GM21390 (cell line): ENCODE results near the gene RBM15B.

Experiments
- ATAC-seq: cut with Tn5 transposase; IDR thresholded peaks from one replicate; pipeline ENCODE4 v1.9.1; 2021; ENCODE audit not compliant: unreplicated experiment

Gene RBM15B

DNA sequence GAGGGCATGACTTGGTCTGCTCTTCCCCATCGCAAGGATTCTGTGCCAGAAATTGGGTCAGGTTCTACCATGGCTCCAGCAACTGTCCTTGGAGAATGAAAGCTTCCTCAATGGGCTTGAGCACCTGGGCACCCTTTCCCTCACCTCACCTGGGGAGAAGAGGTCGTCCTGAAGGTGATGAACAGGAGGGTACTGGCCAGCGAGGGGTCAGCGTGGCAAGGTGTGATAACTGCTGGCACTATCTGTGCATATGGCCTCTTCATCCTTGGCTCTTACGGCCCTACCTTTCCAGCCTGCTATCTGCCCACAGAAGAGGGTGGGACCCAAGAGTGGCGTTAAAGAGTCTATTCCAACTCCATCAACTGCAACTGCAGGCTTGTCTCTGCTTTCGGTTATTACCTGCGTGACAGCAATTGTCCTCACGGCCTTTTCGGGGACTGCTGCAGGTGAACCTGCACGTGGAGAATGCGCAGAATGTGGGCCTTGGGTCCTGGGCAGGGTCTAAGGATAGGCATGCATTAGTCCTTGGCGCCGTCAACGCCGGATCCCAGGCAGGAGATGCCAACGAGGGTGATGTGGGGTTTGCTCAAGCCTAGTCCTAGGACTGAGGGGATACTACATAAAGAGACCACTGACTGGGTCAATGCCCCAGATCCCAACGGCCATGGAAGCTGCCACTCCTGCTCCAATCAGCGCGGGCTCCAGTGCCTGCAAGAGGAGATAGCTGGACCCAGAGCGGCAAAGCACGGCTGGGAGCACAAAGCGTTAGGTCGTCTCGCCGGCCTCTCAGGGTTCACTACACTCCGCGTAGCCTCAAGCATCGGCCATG lies 625 bp upstream of the RBM15B start:
- no peak for ATAC-seq

DNA sequence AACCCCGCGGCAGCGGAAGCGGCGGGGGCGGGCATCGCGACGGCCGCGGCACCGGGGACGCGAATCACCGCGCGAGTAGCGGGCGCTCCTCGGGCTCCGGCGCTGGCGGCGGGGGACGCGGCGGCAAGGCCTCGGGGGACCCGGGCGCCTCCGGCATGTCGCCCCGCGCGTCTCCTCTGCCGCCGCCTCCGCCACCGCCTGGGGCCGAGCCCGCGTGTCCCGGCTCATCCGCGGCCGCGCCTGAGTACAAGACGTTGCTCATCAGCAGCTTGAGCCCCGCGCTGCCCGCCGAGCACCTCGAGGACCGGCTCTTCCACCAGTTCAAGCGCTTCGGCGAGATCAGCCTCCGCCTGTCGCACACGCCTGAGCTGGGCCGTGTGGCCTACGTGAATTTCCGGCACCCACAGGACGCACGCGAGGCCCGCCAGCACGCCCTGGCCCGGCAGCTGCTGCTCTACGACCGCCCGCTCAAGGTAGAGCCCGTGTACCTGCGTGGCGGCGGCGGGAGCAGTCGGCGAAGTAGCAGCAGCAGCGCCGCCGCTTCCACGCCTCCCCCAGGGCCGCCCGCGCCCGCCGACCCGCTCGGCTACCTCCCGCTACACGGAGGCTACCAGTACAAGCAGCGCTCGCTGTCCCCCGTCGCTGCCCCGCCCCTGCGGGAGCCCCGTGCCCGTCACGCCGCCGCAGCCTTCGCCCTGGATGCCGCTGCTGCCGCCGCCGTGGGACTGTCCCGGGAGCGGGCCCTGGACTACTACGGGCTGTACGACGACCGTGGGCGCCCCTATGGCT lies 675 bp downstream of the RBM15B start:
- peak; percentile 13 for ATAC-seq

GRCh38 chr3:51392355-51393133 lies 1.5 kb downstream of the RBM15B start:
- ATAC-seq = no peak

- ATAC-seq = no peak
Observed at GRCh38 chr3:51393134-51393495, 2.0 kb downstream of the RBM15B start.

DNA sequence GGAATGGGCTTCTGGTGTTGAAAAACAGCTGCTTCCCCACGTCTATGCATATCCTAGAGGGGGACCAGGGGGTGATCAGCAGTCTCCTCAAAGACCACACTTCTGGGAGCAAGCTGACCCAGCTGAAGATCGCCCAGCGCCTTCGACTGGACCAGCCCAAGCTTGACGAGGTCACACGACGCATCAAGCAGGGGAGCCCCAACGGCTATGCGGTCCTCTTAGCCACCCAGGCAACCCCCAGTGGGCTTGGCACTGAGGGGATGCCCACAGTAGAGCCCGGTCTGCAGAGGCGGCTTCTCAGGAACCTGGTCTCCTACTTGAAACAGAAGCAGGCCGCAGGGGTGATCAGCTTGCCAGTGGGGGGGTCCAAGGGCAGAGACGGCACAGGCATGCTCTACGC lies 2.5 kb downstream of the RBM15B start:
- ATAC-seq = no peak

DNA sequence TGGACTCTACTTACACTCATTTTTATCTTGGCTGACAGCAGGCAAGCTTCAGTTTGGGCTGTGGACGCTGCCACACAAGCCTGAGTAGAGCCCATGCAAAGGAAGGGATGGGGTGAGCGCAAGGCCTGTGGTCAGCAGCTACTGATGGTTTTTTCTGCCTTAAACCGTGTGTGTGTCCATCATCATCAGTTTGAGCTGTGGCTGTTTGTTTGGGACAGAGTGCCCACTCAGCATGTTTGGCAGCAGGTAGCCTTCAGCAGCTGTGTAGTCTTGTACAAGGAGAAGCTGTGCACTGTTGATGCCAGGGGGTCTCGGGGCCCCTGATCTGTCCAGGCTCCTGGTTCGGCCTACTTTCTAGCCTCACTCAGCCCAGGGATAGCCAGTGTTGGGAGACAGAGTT lies 3.5 kb downstream of the RBM15B start:
- no peak for ATAC-seq

GRCh38 chr3:51395493-51396213 lies 4.6 kb downstream of the RBM15B start:
- no peak for ATAC-seq

DNA sequence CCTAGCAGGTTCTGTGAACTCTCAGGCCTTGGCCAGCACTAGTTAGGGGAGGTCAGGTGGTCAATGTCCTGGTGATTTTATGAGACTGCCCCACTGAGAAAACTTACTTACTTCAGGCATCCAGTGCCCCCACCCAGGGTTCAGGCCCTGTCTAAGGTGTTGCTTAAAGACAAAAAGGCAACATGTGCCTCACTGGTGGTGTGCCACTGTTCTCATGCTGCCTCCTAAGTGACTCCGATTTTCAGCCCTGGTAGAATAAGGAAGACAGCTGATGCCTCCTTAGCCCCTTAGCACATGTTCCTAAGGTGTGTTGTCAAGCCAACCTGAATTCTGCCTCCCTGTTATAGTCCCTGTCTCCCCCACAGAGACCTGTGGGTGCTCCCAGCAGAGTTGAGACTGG lies 5.3 kb downstream of the RBM15B start:
- ATAC-seq = no peak

- ATAC-seq = no peak
Observed at GRCh38 chr3:51397392-51397791, 6.3 kb downstream of the RBM15B start.

- no peak for ATAC-seq
Observed at GRCh38 chr3:51398595-51399310, 7.7 kb downstream of the RBM15B start.

DNA sequence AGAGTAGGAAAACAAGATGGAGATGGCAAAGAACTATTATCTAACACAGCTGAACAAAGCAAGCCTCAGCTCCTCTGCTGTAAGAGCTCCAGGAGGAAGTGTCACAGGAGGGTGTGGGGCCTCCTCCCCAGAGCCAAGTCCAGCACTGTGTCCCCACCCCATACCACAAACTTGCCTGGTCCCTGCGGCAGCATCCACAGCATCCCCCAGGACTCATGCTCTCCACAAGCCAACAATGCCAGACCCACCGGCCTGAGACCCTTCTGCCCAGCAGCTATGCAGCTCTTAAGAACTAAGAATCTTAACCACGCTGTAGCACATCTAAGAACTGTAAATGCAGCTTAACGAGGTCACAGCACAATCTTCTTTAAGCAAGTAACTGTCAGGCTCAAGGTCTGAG lies 9.1 kb downstream of the RBM15B start:
- ATAC-seq = no peak

- no peak for ATAC-seq
Observed at GRCh38 chr3:51401735-51402134, 10.7 kb downstream of the RBM15B start.

DNA sequence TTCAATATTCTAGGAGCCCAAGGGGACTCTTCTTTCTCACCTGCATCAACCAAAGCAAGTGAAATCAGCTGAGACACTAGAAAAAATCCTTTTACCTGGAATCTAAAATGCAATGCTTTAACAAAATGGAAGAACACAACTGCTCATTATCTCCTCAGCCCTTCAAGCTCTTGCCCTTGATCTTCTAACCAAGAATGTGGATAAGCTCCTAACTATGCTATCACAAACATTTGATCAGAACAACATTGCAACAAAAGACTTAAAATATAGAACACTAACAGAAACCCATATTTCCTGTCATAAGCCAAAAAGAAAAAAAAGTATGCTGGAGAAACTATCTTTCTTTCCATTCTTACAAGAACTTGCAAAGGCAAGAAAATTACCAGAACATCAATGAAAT lies 12.6 kb downstream of the RBM15B start:
- ATAC-seq = no peak

DNA sequence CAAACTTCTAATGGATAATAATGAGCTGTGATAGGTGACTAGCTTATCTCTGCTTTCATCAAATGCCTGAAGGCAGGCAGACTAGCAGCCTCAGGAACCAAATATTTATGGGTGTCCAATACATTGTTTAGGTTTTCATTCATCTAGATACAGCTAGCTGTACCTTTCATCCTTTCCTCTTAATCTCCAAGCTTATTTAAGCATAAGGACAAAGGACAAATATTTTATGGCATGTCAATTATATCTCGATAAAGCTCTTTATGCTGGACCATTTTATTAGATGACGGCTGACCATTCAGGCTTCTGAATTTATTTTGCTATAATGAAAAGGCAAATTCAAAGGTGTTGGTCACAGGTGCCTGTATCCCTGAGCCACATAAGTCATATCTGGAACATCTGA lies 16.9 kb downstream of the RBM15B start:
- no peak for ATAC-seq

DNA sequence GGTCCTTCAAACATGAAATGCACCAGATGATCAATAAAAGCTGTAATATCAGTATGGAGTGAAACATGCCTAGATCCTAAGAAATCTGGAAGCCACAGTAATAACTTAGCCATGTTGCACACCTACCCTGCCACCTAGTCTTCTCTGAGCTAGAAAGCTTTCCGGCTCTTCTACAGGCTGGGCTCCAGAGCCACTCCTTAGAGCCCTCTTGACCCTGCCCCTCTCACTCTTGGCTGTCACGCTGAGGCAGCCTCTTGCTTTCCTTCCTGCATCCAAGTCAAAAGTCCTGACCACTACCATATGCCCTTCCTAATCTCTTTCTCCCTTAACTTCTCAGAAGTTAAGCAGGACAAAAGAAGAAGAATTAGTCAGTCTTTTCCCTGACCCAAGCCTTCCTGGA lies 17.7 kb downstream of the RBM15B start:
- no peak for ATAC-seq

- ATAC-seq = no peak
Observed at GRCh38 chr3:51422211-51422610, 31.1 kb downstream of the RBM15B start.

DNA sequence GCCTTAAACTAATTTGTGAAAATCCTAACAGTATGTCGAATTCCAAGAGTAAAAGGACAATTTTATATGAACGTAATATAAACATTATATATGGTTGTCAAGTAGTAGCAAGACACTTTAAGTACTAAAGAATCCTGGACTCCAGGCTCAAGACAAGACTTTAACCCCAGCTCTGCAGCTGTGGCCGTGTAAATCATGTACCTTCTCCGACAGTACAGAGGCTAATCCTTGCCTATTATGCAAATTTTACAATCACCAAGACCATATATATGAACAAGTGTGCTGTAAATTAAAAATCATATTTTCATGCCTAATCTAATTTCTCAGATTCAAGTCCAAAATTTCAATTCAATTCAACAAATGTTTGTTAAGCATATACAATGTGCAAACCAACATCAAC lies 35.8 kb downstream of the RBM15B start:
- ATAC-seq = no peak

DNA sequence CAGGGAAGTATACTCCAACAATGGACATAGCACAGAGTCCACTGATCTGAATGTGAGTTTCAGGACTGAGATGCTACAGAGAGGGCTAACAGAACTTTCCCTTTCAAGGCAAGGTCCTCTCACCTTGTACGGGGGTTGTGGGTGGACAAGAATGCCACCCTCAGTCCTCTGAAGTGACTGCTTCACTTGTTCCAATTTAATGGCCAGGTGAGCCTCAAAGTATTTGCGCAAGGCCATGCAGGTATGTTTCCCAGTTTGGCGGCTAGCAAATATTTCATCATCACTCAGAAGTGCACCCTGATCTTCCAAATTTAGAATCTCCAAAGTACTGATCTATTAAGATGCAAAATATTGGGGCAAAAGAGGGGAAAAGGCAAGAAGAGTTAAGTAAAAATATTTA lies 38.1 kb downstream of the RBM15B start:
- ATAC-seq = no peak

DNA sequence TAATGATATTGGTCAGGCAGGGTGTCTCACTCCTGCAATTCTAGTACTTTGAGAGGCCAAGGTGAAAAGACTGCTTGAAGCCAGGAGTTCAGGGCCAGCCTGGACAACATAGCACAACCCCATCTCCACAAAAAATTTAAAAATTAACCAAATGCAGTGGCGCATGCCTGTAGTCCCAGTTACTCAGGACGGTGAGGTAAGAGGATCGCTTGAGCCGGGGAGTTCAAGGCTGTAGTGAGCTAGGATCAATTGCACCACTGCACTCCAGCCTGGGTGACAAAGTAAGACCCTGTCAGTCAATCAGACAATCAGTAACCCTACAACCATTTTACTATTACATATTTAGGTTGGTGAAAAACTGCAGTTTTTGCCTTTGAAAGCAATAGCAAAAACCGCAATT lies 43.0 kb downstream of the RBM15B start:
- no peak for ATAC-seq

- no peak for ATAC-seq
Observed at GRCh38 chr3:51434746-51435327, 43.8 kb downstream of the RBM15B start.
